KOPT-K1 (cell line): ENCODE results near the gene FANCC.
"Not testable (repeated sequence)": the region's sequence is repeated elsewhere in the genome, so short reads cannot be mapped to it uniquely, and the experiment has no call there.

Source experiments
- H3K27ac ChIP-seq: fragments of 200-600 bp; sonication (generic); 2 replicates; pipeline ENCODE4 v1.5.1; 2016; ENCODE audit warnings: antibody characterized with exemption, mild to moderate bottlenecking, low read depth, low read length; ENCODE audit not compliant: poor library complexity, severe bottlenecking
- H3K36me3 ChIP-seq: fragments of 200-600 bp; sonication (generic); 2 replicates; pipeline ENCODE4 v1.5.1; 2017; ENCODE audit warnings: antibody characterized with exemption, mild to moderate bottlenecking, low read length, moderate library complexity; ENCODE audit not compliant: insufficient read depth
- H3K9me3 ChIP-seq: fragments of 200-600 bp; sonication (generic); 2 replicates; pipeline ENCODE4 v1.5.1; 2017; ENCODE audit warnings: antibody characterized with exemption, low read length, mild to moderate bottlenecking; ENCODE audit not compliant: insufficient read depth, poor library complexity, severe bottlenecking

The FANCC gene

DNA sequence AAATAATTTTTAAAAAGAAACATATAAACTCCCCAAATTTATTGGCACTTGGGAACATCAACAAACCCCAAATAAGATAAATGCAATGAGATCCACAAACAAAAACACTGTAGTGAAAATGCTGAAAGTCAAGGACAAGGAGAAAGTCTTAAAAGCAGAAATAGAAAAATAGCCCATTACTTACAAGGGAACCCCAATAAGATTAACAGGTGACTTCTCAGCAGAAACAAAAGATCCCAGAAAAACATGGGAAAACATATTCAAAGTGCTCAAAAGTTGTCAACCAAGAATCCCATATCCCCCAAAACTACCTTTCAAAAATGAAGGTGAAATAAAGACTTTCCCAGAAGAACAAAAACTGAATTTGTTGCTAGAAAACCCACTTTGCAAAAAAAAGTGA is 40.0 kb downstream of the FANCC start:
- Histone ChIP-seq H3K9me3 (peaks cover 24% of the 10 kb centered on the region), H3K27ac (peak overlapping the region; percentile 77), H3K36me3 (no peaks in the 10 kb centered on the region)

DNA sequence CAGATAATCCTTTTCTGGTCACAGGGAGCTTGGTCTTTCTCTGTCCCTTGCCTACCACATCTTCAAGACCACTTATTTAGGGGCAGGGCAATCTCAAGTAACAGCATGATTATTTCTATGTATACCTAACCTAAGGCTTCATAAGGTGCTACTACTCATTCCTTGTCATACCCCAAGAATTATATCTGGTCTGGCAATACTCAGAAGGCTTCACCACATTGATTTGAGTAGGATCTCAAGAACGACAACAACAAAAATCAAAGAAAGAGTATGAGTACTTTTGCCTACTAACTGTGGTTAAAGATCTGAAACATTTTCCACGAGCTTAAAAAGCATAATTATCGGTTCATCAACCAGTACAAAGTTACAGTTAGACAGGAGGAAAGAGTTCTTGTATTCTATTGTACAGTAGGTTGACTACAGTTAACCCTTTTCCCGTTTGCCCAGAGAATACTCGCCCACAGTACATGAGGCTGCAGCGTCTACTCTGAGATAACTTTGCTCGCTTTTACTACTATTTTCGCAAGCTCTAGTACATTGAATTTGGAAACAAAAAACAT is 41.0 kb downstream of the FANCC start:
- H3K36me3 ChIP-seq: no peaks in the 10 kb centered on the region
- peaks cover 14% of the 10 kb centered on the region for H3K9me3 ChIP-seq
- H3K27ac ChIP-seq: peak overlapping the region; percentile 77

DNA sequence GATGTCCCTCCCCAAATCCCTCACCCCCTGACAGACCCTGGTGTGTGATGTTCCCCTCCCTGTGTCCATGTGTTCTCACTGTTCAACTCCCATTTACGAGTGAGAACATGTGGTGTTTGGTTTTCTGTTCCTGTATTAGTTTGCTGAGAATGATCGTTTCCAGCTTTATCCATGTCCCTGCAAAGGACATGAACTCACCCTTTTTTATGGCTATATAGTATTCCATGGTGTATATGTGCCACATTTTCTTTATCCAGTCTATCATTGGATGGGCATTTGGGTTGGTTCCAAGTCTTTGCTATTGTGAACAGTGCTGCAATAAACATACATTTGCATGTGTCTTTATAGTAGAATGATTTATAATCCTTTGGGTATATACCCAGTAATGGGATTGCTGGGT is 43.3 kb downstream of the FANCC start:
- peak overlapping the region; percentile 70 for H3K27ac ChIP-seq
- H3K9me3 ChIP-seq, H3K36me3 ChIP-seq: not testable (repeated sequence)

DNA sequence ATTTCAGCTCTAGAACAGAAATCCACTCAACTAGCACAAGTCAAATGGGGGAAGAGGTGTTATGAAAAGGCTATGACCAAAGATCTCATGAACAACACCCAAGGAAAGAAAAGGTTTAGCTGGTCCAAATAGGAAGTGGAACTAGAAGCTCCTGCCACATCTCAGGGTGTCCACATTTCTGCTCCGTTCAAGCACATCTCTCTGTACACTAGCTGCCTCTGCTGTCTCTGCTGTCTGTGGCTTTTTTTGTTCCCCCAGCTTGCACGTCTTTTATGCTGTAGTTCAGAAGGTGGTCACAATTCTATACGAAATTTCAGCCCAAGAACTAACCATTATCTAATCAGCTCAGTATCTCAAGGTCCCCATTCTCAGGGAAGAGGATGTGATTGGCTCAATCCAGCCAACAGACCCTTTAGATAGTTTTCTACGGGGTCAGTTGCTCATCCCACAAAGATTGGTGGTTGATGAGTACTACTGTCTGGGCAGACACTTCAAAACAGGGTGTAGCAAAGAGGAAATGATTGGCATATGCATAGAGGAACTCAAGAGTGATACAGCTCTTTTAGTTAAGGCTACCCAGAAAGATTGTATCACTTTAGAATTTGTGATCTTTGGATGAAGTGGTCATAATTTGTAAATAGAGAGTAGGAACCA is 44.0 kb downstream of the FANCC start:
- no peaks in the 10 kb centered on the region for H3K36me3 ChIP-seq
- H3K27ac ChIP-seq: peak overlapping the region; percentile 70
- H3K9me3 ChIP-seq: no peaks in the 10 kb centered on the region

DNA sequence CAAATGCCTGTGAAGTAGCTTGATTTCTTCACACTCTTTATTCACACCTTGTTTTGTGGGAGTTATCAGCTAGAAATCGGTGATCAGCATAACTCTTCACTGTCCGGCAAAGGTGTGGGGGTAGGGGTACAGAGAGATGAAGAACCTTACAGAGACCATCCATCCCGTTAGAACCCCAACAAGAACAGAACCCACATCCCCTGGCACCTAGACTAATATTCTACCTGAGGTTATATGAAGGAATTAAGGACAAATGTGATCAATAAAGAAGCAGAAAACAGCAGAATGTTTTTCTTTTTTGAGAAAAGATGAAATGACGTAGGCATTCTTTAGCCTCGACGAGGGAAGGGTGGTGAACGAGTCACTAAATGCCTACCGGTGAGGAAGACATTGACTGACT is 44.7 kb downstream of the FANCC start:
- Histone ChIP-seq H3K27ac (peak overlapping the region; percentile 70), H3K9me3 (no peaks in the 10 kb centered on the region), H3K36me3 (no peaks in the 10 kb centered on the region)

DNA sequence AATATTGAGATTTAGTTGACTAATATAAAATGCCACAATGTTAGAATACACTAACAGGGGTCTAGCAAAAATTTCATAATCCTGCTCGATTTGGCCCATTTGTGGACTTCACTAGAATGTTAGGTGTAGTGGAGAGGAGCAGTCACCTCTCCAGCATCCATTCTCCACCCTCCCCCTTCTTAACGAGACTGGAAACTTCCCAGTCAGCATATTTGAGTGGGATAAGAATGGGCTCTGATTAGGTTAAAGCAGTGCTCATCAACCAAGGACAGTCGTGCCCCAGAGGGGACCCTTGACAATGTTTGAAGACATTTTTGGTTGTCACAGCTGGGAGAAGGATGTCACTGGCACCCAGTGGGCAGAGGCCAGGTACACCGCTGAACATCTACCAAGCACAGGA is 46.7 kb downstream of the FANCC start:
- H3K27ac ChIP-seq: no peak overlapping the region
- no peaks in the 10 kb centered on the region for H3K9me3 ChIP-seq
- no peaks in the 10 kb centered on the region for H3K36me3 ChIP-seq

DNA sequence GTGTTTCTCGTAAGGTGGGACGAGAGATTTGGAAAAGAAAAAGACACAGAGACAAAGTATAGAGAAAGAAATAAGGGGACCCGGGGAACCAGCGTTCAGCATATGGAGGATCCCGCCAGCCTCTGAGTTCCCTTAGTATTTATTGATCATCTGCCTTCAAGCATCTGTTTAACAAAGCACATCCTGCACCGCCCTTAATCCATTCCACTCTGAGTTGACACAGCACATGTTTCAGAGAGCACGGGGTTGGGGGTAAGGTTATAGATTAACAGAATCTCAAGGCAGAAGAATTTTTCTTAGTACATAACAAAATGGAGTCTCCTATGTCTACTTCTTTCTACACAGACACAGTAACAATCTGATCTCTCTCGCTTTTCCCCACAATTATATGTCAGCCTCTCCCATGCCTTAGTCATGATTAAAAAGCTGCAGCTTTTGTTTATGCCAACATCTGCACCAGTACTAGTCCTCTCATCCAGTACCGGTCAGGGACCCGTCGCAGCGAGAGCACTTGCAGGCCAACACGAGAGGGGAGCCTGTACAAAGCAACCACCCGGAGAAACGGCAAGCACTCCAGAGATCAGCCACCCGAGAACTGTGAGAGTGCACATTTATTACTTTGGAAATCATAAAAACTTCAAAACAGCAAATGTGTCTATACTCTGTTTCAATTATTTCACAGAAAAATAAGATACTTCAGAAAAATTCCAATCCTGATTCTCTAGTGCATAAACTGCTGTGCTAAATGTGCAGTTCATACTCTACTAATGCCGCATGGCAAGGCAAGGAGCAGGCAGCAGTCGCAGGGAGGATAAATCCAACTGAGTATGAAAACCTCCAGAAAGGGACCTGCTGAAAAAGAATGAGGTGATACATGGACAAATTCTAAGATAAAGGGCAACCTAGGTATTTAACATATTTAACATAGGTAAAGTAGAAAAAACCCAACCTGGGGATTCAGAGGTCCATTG is 47.4 kb downstream of the FANCC start:
- not testable (repeated sequence) for H3K27ac ChIP-seq, H3K9me3 ChIP-seq

DNA sequence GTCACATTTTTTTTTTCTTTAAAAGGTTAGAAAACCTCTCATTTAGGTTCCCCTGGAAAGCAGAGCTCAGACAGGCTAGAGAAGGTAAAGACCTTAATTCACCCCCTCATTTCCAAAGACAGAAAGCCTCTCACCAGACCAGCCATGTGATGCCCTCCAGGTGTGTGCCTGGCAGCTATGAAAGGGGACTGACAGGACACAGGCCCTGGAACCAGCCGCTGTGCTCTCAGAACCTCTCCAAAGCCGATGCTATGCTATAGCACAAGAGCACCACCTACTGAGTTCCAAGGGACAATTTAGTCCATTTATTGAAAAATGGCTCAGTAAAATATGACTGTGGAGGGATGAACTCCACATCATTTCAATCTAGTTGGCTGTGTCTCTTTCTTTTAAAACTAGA is 48.8 kb downstream of the FANCC start:
- Histone ChIP-seq H3K9me3 (no peaks in the 10 kb centered on the region), H3K36me3 (no peaks in the 10 kb centered on the region), H3K27ac (peak overlapping the region; percentile 9)

More for the DNA sequence above, 47.4 kb downstream of the FANCC start:
- H3K36me3 ChIP-seq: not testable (repeated sequence)

DNA sequence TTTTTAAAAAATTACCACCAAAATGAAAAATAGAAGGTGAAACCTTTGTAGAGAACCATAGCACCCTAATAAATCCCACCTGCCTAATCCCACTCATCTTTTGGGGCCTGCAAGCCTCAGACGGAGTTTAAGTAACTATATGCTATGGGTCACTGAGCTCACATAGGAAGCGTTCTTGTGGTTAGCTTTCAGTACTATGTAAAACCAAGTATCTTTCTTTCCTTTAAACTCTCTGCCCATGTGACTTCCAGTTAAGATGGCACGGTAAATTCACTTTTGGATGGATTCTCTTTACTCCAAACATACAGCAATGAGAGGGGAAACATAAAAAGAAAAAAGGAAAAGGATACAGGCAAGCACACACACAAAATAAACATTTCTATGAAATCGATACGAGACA is 50.9 kb downstream of the FANCC start:
- H3K9me3 ChIP-seq: no peaks in the 10 kb centered on the region
- peak overlapping the region; percentile 60 for H3K27ac ChIP-seq
- no peaks in the 10 kb centered on the region for H3K36me3 ChIP-seq

DNA sequence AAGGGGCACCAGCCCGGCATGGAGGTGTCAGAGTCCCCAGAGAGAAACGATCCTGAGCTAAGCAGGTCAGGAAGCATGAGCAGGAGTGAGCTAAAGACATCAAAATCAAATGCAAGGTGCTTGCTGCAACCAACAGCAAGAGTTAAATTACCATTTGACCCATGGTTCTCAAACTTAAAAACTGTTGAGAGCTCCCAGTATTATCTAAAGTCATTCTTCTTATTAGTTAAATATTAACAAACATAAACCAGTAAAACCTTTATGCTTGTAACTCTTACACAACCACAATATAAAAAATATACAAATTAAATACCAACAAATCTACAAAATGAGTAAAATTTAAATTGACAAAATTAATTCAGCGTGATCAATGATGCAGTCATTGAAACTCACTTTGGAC is 51.5 kb downstream of the FANCC start:
- no peaks in the 10 kb centered on the region for H3K9me3 ChIP-seq
- H3K27ac ChIP-seq: peak overlapping the region; percentile 60
- H3K36me3 ChIP-seq: no peaks in the 10 kb centered on the region

DNA sequence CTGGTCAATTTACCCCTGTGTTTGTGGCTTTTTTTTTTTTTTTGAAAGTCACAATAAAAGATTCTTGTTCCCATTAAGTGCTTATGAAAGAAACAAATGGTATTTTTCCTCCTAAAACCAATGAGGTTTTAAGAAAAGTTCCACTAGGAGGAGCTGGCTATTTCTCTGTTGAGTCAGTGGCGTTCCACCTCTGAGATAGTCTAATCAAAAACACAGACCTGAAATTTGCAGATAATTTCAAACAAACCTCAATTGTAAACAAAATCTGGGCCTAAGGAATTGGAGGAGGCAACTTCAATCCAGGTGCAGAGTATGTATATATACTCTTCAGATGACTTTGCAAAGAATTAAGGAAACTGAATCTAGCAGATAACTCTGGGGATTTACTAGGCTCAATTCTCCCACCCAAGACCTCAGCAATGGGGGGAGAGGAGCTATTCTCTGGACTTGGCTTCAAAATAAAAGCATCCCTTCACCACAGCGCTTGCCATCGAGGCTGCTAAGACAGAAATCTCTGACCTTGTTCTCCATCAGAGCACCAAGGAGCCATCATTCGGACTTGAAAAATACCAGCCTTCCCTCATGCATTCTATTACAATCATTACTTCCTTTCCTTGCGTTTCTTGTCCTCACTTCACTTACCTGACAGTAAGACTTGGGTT is 52.4 kb downstream of the FANCC start:
- Histone ChIP-seq H3K36me3 (no peaks in the 10 kb centered on the region), H3K9me3 (no peaks in the 10 kb centered on the region), H3K27ac (peak overlapping the region; percentile 16)

DNA sequence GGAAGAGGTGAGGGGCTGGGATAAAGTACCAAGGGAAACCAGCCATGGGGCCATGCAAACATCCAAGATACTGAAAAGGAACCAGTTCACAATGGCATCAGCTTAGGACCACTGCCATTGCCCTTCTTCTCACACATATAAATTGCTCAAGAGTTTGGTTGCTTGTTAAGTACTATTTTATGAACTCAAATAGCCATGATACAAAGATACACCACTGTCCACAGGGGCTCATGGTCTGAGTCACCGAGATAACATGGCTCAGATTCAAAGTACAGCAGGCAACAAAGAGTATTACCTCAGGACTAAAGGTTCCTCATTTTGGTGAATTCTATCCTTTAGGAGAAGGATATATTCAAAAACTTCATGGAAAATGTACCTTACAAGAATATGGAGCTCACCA is 55.6 kb downstream of the FANCC start:
- Histone ChIP-seq H3K27ac (no peak overlapping the region), H3K9me3 (no peaks in the 10 kb centered on the region), H3K36me3 (no peaks in the 10 kb centered on the region)

DNA sequence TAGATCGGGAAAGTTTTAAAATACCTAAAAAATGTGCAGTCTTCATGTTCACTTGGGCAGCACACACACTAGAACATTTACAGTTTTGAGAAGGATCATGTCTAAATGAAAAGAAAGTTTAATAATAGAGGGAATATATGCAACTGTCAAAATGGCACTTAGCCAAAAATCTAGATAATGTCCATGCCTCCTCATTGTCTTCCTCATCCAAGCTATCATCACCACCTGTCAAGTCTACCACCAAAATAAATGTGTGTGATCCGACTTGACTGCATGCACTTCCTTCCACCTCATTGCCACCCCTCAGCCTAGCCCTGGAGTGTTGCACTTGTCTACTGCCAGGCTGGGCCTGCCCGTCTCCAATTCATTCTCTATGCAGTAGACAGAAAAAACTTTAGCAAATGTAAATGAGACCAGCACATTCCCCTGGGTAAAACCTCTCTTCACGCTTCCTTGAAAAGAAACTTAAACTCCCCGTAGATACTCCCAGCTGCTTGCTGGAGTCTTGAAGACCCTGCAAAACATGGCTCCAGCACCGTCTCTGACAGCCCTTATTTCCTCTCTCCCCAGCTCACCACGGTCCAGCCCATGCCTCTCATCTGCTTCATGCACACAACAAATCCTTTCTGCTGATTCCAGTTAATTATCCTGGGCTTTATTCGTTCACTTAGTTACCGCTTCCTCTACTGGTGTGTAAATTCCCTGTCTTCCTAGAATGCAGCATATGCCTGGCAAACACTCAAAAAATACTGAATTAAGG is 66.9 kb downstream of the FANCC start:
- Histone ChIP-seq H3K27ac (no peak overlapping the region), H3K9me3 (no peaks in the 10 kb centered on the region), H3K36me3 (peaks cover 17% of the 10 kb centered on the region; the same call in 1 of the 2 replicates)

DNA sequence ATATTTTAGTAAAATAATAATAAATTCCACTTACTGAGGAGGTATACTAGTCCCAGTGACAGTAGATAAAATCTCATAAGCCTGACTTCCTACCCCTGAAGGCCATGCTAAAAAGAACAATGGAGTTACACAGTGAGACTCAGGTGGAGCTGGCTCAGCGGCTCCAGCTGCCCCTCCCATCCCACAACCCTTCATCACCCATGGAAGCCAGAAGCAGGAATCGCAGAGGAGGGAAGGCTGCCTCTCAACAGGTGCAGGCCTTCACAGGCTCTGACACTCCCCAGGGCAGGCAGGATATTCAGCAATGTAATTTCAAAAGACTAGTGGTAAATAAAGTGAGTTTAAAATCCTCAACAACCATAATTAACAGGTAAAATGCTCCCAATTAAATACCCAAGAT is 67.5 kb downstream of the FANCC start:
- Histone ChIP-seq H3K36me3 (peaks cover 24% of the 10 kb centered on the region; the same call in 1 of the 2 replicates), H3K27ac (no peak overlapping the region)

More for the DNA sequence above, 67.5 kb downstream of the FANCC start:
- H3K9me3 ChIP-seq: no peaks in the 10 kb centered on the region
